Measurements from ENCODE around the gene CCDC112. TPM values are rescaled to one million over a fixed set of nuclear protein-coding genes. Genes with fewer than 3 reads are reported as not detected.

Gene CCDC112
- total and polyA plus RNA-seq, 2 of the 4 experiments (the other 2 are of a cell fraction), result 2.0 to 2.3 TPM

DNA sequence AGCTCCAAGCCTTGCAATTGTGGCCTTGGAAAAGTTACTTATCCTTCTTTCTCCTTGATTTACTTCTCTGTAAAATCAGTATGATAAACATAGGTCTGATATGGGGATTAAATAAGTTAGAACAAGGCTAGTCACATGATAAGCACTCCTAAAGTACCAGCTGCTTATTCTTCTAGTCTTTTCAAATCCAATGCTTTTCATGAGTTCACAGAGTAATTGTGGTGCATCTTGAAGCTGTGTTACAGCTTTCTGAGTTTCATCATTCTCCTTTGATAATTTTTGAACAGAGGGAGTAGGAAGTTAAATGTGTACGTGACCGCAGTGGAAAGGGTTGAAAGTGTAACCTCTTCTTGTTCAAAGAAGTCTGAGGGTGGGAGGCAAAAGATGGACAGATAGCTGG lies 38.8 kb upstream of the CCDC112 start:
- H4K91ac ChIP-seq (ENCODE audit: insufficient read depth, low read depth, low read length), result no peak overlapping the region
- H2BK5ac ChIP-seq (ENCODE audit: low read depth, low read length, poor library complexity, severe bottlenecking), result no peak overlapping the region
- DNase-seq, result no peak
- no peaks in the 10 kb centered on the region for H3K79me1 ChIP-seq (ENCODE audit: low read depth in 1 of 2, low read length in 2 of 2)
- BruUV-seq (replicated peaks), result no TSS peak
- H4K5ac ChIP-seq (ENCODE audit: low read depth, low read length), result no peak overlapping the region
- H3K4ac ChIP-seq (ENCODE audit: low read depth, low read length), result no peak overlapping the region
- ATAC-seq (ENCODE audit: low read depth), result no peak
- no peak overlapping the region for H2BK20ac ChIP-seq (ENCODE audit: low read depth, low read length)
- H3K23ac ChIP-seq (ENCODE audit: low read depth, low read length), result no peak overlapping the region
- H3K27ac ChIP-seq (ENCODE audit: insufficient read depth, low read length), result no peak overlapping the region
- WGBS, 2 experiments (ENCODE audit: extremely low coverage in 2 of 2, insufficient read length in 1 of 2), result no CpG with 5 or more reads among the region's 2 CpGs
- dilution Hi-C loops (cut with HindIII; ENCODE audit: low sequenced_read_pairs, unreplicated experiment), result no loop called here
- no peaks in the 10 kb centered on the region for H3K9me3 ChIP-seq (ENCODE audit: control insufficient read depth, insufficient read depth, low read length)
- ChIA-PET CTCF (no interaction called here), POLR2A (ENCODE audit: unreplicated experiment) (no interaction called here)
- no peak overlapping the region for H4K8ac ChIP-seq (ENCODE audit: low read depth in 2 of 2, low read length in 2 of 2)
- H3K18ac ChIP-seq (ENCODE audit: low read depth, low read length), result no peak overlapping the region
- no peaks in the 10 kb centered on the region for H3K9me1 ChIP-seq (ENCODE audit: insufficient read depth, low read length)
- H3K4me2 ChIP-seq (ENCODE audit: low read depth, low read length), result no peak overlapping the region
- no peak overlapping the region for H2AK5ac ChIP-seq (ENCODE audit: low read depth, low read length)
- intact Hi-C loops (cut with micrococcal nuclease), result no loop called here
- H3K14ac ChIP-seq (replicated peaks; ENCODE audit: low read depth, low read length), result no peak overlapping the region
- no peaks in the 10 kb centered on the region for H3K36me3 ChIP-seq (ENCODE audit: control insufficient read depth, insufficient read depth, low read length)
- H4K20me1 ChIP-seq (ENCODE audit: insufficient read depth, low read length), result no peaks in the 10 kb centered on the region
- H2AFZ ChIP-seq (replicated peaks; ENCODE audit: low read length, poor library complexity), result no peak overlapping the region
- H3K4me3 ChIP-seq (ENCODE audit: insufficient read depth, low read depth, low read length), result no peak overlapping the region
- no peak overlapping the region for H2BK120ac ChIP-seq (ENCODE audit: low read depth, low read length)
- no peak overlapping the region for H3K9ac ChIP-seq (ENCODE audit: low read depth, low read length)
- no peak overlapping the region for H2AK9ac ChIP-seq (replicated peaks; ENCODE audit: low read depth, low read length, poor library complexity)
- no peak overlapping the region for H3K56ac ChIP-seq (ENCODE audit: extremely low read depth, insufficient read depth, low read length)
- no peaks in the 10 kb centered on the region for H3K27me3 ChIP-seq (ENCODE audit: control insufficient read depth, insufficient read depth, low read length)
- H3K4me1 ChIP-seq (ENCODE audit: control insufficient read depth, insufficient read depth, low read length), result no peaks in the 10 kb centered on the region
- TF ChIP-seq SMC3 (IDR thresholded peaks at IDR 0.05; ENCODE audit: low read depth, low read length) (no peak), CTCF (conservative IDR thresholded peaks at IDR 0.05; ENCODE audit: low read depth, low read length) (no peak), CEBPB (IDR thresholded peaks at IDR 0.05; ENCODE audit: low read depth, low read length) (no peak), POLR2A (IDR thresholded peaks at IDR 0.05; ENCODE audit: low read depth, low read length) (no peak), FOS (IDR thresholded peaks at IDR 0.05; ENCODE audit: low read depth, low read length) (no peak), ELK1 (IDR thresholded peaks at IDR 0.05; ENCODE audit: borderline replicate concordance, low read depth, low read length) (no peak), MXI1 (IDR thresholded peaks at IDR 0.05; ENCODE audit: borderline replicate concordance, low read depth, low read length) (no peak), MAZ (IDR thresholded peaks at IDR 0.05; ENCODE audit: borderline replicate concordance, low read depth, low read length) (no peak), NFE2L2 (IDR thresholded peaks at IDR 0.05; ENCODE audit: low read depth, low read length) (no peak), BHLHE40 (IDR thresholded peaks at IDR 0.05; ENCODE audit: low read depth, low read length) (no peak), RFX5 (IDR thresholded peaks at IDR 0.05; ENCODE audit: low read depth, low read length) (no peak), RCOR1 (IDR thresholded peaks at IDR 0.05; ENCODE audit: insufficient replicate concordance, low read length) (no peak), CHD1 (IDR thresholded peaks at IDR 0.05; ENCODE audit: low read depth, low read length) (no peak), RAD21 (IDR thresholded peaks at IDR 0.05; ENCODE audit: low read length) (no peak), USF2 (IDR thresholded peaks at IDR 0.05; ENCODE audit: low read depth, low read length) (no peak), MAFK (IDR thresholded peaks at IDR 0.05; ENCODE audit: low read depth, low read length) (no peak)
- no peak overlapping the region for H2BK15ac ChIP-seq (ENCODE audit: low read depth, low read length)
- in situ Hi-C loops (cut with MboI; ENCODE audit: low sequenced_read_pairs), result no loop called here

All from IMR-90 (cell line).